ENCODE measurements around the gene BCAR1. TPM values are rescaled to one million over a fixed set of nuclear protein-coding genes. Genes with fewer than 3 reads are reported as not detected.
A peak's percentile ranks its signal among the peaks of the same experiment; 100 is the strongest.
"Not testable (repeated sequence)": the region's sequence is repeated elsewhere in the genome, so short reads cannot be mapped to it uniquely, and the experiment has no call there.

The BCAR1 gene
- total RNA-seq, 2 donors from 2014 or later: not detected

- Mint-ChIP-seq H3K9me3 (no peaks in the 10 kb centered on the region), H3K4me3 (no peak overlapping the region), H3K4me1 (ENCODE audit: low read depth in 2 of 2) (peaks cover 0 to under 1% of the 10 kb centered on the region in 2 donors), H3K36me3 (no peaks in the 10 kb centered on the region), H3K27ac (no peak overlapping the region), H3K27me3 (peaks cover 0 to 7% of the 10 kb centered on the region in 2 donors)
- ATAC-seq (no peak), DNase-seq (ENCODE audit: low spot score) (no peak)
Observed at GRCh38 chr16:75225678-75226515, 25.5 kb downstream of the BCAR1 start.

- H3K27me3 Mint-ChIP-seq: peaks cover 0 to 4% of the 10 kb centered on the region in 2 donors
- H3K36me3 Mint-ChIP-seq: no peaks in the 10 kb centered on the region
- no peak overlapping the region for H3K27ac Mint-ChIP-seq
- H3K4me1 Mint-ChIP-seq (ENCODE audit: low read depth in 2 of 2): peaks cover 0 to 9% of the 10 kb centered on the region in 2 donors
- no peaks in the 10 kb centered on the region for H3K9me3 Mint-ChIP-seq
- DNase-seq (ENCODE audit: low spot score): no peak
- no peak for ATAC-seq
- no peak overlapping the region for H3K4me3 Mint-ChIP-seq
Observed at GRCh38 chr16:75225092-75225491, 26.3 kb downstream of the BCAR1 start.

- no peaks in the 10 kb centered on the region for H3K9me3 Mint-ChIP-seq
- no peak for DNase-seq (ENCODE audit: low spot score)
- no peaks in the 10 kb centered on the region for H3K36me3 Mint-ChIP-seq
- peaks cover 0 to 4% of the 10 kb centered on the region in 2 donors for H3K27me3 Mint-ChIP-seq
- H3K4me1 Mint-ChIP-seq (ENCODE audit: low read depth in 2 of 2): peaks cover 4 to 15% of the 10 kb centered on the region in 2 donors
- H3K27ac Mint-ChIP-seq: no peak overlapping the region
- ATAC-seq: no peak
- H3K4me3 Mint-ChIP-seq: no peak overlapping the region
Observed at GRCh38 chr16:75224306-75225082, 26.9 kb downstream of the BCAR1 start.

- H3K4me3 Mint-ChIP-seq; H3K9me3 Mint-ChIP-seq; DNase-seq (ENCODE audit: low spot score); H3K27me3 Mint-ChIP-seq; H3K27ac Mint-ChIP-seq; H3K36me3 Mint-ChIP-seq: not testable (repeated sequence)
- ATAC-seq: peak in 1 of 2 donors; percentile 17
- H3K4me1 Mint-ChIP-seq (ENCODE audit: low read depth in 2 of 2): peaks cover 4 to 18% of the 10 kb centered on the region in 2 donors
Observed at GRCh38 chr16:75223129-75223528, 28.3 kb downstream of the BCAR1 start.

- DNase-seq (ENCODE audit: low spot score) (no peak), ATAC-seq (no peak)
- H3K4me3 Mint-ChIP-seq: no peak overlapping the region
- no peaks in the 10 kb centered on the region for H3K36me3 Mint-ChIP-seq
- H3K27ac Mint-ChIP-seq: no peak overlapping the region
- peaks cover 0 to under 1% of the 10 kb centered on the region in 2 donors for H3K27me3 Mint-ChIP-seq
- no peaks in the 10 kb centered on the region for H3K9me3 Mint-ChIP-seq
- peaks cover 4 to 18% of the 10 kb centered on the region in 2 donors for H3K4me1 Mint-ChIP-seq (ENCODE audit: low read depth in 2 of 2)
Observed at GRCh38 chr16:75222271-75222783, 29.1 kb downstream of the BCAR1 start.

GRCh38 chr16:75219838-75220237 is 31.6 kb downstream of the BCAR1 start:
- Mint-ChIP-seq H3K36me3 (no peaks in the 10 kb centered on the region), H3K4me1 (ENCODE audit: low read depth in 2 of 2) (peaks cover 4 to 18% of the 10 kb centered on the region in 2 donors), H3K9me3 (no peaks in the 10 kb centered on the region), H3K27me3 (no peaks in the 10 kb centered on the region), H3K27ac (peak overlapping the region; percentile 72 to 82), H3K4me3 (peak overlapping the region; percentile 81)
- ATAC-seq: peak; percentile 52 to 78
- no peak for DNase-seq (ENCODE audit: low spot score)

- ATAC-seq (no peak), DNase-seq (ENCODE audit: low spot score) (no peak)
- Mint-ChIP-seq H3K9me3 (no peaks in the 10 kb centered on the region), H3K4me1 (ENCODE audit: low read depth in 2 of 2) (peaks cover 4 to 18% of the 10 kb centered on the region in 2 donors), H3K27me3 (no peaks in the 10 kb centered on the region), H3K4me3 (no peak overlapping the region), H3K36me3 (no peaks in the 10 kb centered on the region), H3K27ac (peak overlapping the region in 1 of 2 donors; percentile 72)
Observed at GRCh38 chr16:75219088-75219487, 32.3 kb downstream of the BCAR1 start.

GRCh38 chr16:75218256-75219076 is 33.0 kb downstream of the BCAR1 start, which contains the start of gene CTRB1:
Gene CTRB1, plus strand, starts transcription at chr16:75218988. Its CDS starts 20 bp downstream, at chr16:75219008.
- H3K27ac Mint-ChIP-seq: peak within 1 kb of the TSS; percentile 72 to 82
- no peak for DNase-seq (ENCODE audit: low spot score)
- H3K27me3 Mint-ChIP-seq: no peaks in the 10 kb centered on the region
- H3K36me3 Mint-ChIP-seq: no peaks in the 10 kb centered on the region
- H3K4me1 Mint-ChIP-seq (ENCODE audit: low read depth in 2 of 2): peaks cover 4 to 18% of the 10 kb centered on the region in 2 donors
- no peaks in the 10 kb centered on the region for H3K9me3 Mint-ChIP-seq
- peak within 1 kb of the TSS; percentile 81 for H3K4me3 Mint-ChIP-seq
- ATAC-seq: no peak

- no peak for ATAC-seq
- no peaks in the 10 kb centered on the region for H3K36me3 Mint-ChIP-seq
- peaks cover 4 to 18% of the 10 kb centered on the region in 2 donors for H3K4me1 Mint-ChIP-seq (ENCODE audit: low read depth in 2 of 2)
- H3K9me3 Mint-ChIP-seq: no peaks in the 10 kb centered on the region
- no peak overlapping the region for H3K27ac Mint-ChIP-seq
- H3K4me3 Mint-ChIP-seq: no peak overlapping the region
- no peak for DNase-seq (ENCODE audit: low spot score)
- peaks cover 0 to under 1% of the 10 kb centered on the region in 2 donors for H3K27me3 Mint-ChIP-seq
Observed at GRCh38 chr16:75217389-75217851, 34.0 kb downstream of the BCAR1 start.

GRCh38 chr16:75216576-75216975 is 34.8 kb downstream of the BCAR1 start:
- no peaks in the 10 kb centered on the region for H3K9me3 Mint-ChIP-seq
- H3K27ac Mint-ChIP-seq: no peak overlapping the region
- ATAC-seq: no peak
- no peaks in the 10 kb centered on the region for H3K36me3 Mint-ChIP-seq
- peaks cover 4 to 18% of the 10 kb centered on the region in 2 donors for H3K4me1 Mint-ChIP-seq (ENCODE audit: low read depth in 2 of 2)
- no peak for DNase-seq (ENCODE audit: low spot score)
- H3K27me3 Mint-ChIP-seq: peaks cover 0 to 3% of the 10 kb centered on the region in 2 donors
- H3K4me3 Mint-ChIP-seq: no peak overlapping the region

GRCh38 chr16:75216127-75216526 is 35.3 kb downstream of the BCAR1 start:
- H3K27ac Mint-ChIP-seq: no peak overlapping the region
- H3K27me3 Mint-ChIP-seq: peaks cover 0 to 3% of the 10 kb centered on the region in 2 donors
- no peaks in the 10 kb centered on the region for H3K36me3 Mint-ChIP-seq
- no peak for DNase-seq (ENCODE audit: low spot score)
- ATAC-seq: no peak
- no peaks in the 10 kb centered on the region for H3K9me3 Mint-ChIP-seq
- H3K4me3 Mint-ChIP-seq: no peak overlapping the region
- H3K4me1 Mint-ChIP-seq (ENCODE audit: low read depth in 2 of 2): peaks cover 4 to 18% of the 10 kb centered on the region in 2 donors

- not testable (repeated sequence) for H3K27ac Mint-ChIP-seq; ATAC-seq; H3K4me3 Mint-ChIP-seq; H3K4me1 Mint-ChIP-seq (ENCODE audit: low read depth in 2 of 2); DNase-seq (ENCODE audit: low spot score); H3K36me3 Mint-ChIP-seq; H3K27me3 Mint-ChIP-seq; H3K9me3 Mint-ChIP-seq
Observed at GRCh38 chr16:75211286-75211685, 40.1 kb downstream of the BCAR1 start.

- H3K27ac Mint-ChIP-seq: no peak overlapping the region
- no peaks in the 10 kb centered on the region for H3K9me3 Mint-ChIP-seq
- H3K4me3 Mint-ChIP-seq: no peak overlapping the region
- no peak for DNase-seq (ENCODE audit: low spot score)
- ATAC-seq: no peak
- H3K36me3 Mint-ChIP-seq: no peaks in the 10 kb centered on the region
- H3K27me3 Mint-ChIP-seq: peaks cover 0 to 3% of the 10 kb centered on the region in 2 donors
- H3K4me1 Mint-ChIP-seq (ENCODE audit: low read depth in 2 of 2): no peaks in the 10 kb centered on the region
Observed at GRCh38 chr16:75209944-75210343, 41.5 kb downstream of the BCAR1 start.

All from natural killer cell treated with Interleukin-12 subunit alpha and Interleukin-12 subunit beta and Interleukin-15 and Interleukin-18, amount 100 ng/mL, for 72 hours (primary cell).